Esophagus squamous epithelium (tissue), 5 donors: ENCODE results near the gene ERC2. TPM values are rescaled to one million over a fixed set of nuclear protein-coding genes. Genes with fewer than 3 reads are reported as not detected.

Experiments used
- DNase-seq: peaks from one replicate; lab custom pipeline; 2025; lab: John Stamatoyannopoulos, UW
- H3K27ac ChIP-seq, 4 donors: fragments of 200-600 bp; sonication (generic); one replicate each; pipeline ENCODE4 v1.5.1; 2016 to 2019; ENCODE audit warnings: mild to moderate bottlenecking in 1 of 4
- H3K27me3 ChIP-seq, 4 donors: fragments of 200-600 bp; sonication (generic); 1 replicate in 3 of 4; 2 replicates in 1 of 4; pipeline versions ENCODE4 v1.5.1 to v1.6.0; 2017 to 2021; ENCODE audit warnings: antibody characterized with exemption in 1 of 4
- H3K36me3 ChIP-seq, 3 donors: fragments of 200-600 bp; sonication (generic); one replicate each; pipeline ENCODE4 v1.5.1; 2016 to 2019
- H3K4me1 ChIP-seq, 3 donors: fragments of 200-600 bp; sonication (generic); one replicate each; pipeline ENCODE4 v1.5.1; 2017 to 2019
- H3K4me3 ChIP-seq, 4 donors: fragments of 200-600 bp; sonication (generic); 1 replicate in 3 of 4; 2 replicates in 1 of 4; pipeline ENCODE4 v1.5.1; 2016 to 2019; ENCODE audit warnings: mild to moderate bottlenecking in 2 of 4, moderate library complexity in 1 of 4
- H3K9me3 ChIP-seq, 3 donors: fragments of 200-600 bp; sonication (generic); one replicate each; pipeline ENCODE4 v1.5.1; 2016 to 2019
- POLR2A ChIP-seq, 4 donors: fragments of 450-650 bp; IDR thresholded peaks; one replicate each; pipeline ENCODE4 v1.6.1; 2017; ENCODE audit warnings: antibody characterized with exemption in 4 of 4, mild to moderate bottlenecking in 4 of 4, moderate library complexity in 3 of 4
- WGBS, 2 donors: methylation state at CpG; one replicate each; pipeline ENCODE4 v1.1.5; 2018; 5-methylcytosine and 5-hydroxymethylcytosine counted together
- intact Hi-C: fragments of 100-400 bp; cut with DNase I; formaldehyde crosslinking; loops from one replicate; pipeline ENCODE4 v1.15.0; 2022
- total RNA-seq, 4 donors: library from RNA; depleted of rRNA; stranded (reverse); fragments of >200 nt; gene quantifications; one replicate each; pipeline ENCODE4 v1.1.0, GENCODE V29; 2016
- TF ChIP-seq, protein P1 (sequence below), 6 experiments: fragments of 450-650 bp in 4 of 6; fragments of 200-600 bp in 2 of 6; sonication (generic) in 2 of 6; IDR thresholded peaks; one replicate each; pipeline ENCODE4 v1.5.1; 2016 to 2019; ENCODE audit warnings: antibody characterized with exemption in 6 of 6, mild to moderate bottlenecking in 4 of 6, moderate library complexity in 4 of 6
- donor health status: DM: yes; HTN: yes; CAD: no.

Gene ERC2
- total RNA-seq, 4 donors from 2014 or later = 0.12 to 1.9 (median 0.86) TPM

DNA sequence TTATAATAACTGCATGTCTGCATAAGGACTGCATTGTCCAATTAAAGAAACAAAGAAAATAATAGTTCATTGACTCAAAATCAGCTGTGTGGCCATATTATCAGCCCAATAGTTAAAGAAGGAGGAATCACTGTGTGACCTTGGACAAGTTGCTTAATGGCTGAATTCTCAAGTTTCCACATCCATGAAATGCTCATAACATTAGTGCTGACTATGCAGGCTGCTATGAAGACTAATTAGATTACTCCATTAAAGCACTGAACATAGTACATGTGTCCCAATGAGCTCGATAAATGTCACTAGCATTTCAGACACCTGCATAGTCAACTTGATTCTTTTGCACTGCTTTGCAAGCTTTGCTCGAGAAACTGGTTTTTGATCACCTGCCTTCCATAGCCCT lies 870.0 kb downstream of the ERC2 start:
- no peak for TF ChIP-seq POLR2A (IDR thresholded peaks at IDR 0.05)
- TF ChIP-seq, protein P1, sequence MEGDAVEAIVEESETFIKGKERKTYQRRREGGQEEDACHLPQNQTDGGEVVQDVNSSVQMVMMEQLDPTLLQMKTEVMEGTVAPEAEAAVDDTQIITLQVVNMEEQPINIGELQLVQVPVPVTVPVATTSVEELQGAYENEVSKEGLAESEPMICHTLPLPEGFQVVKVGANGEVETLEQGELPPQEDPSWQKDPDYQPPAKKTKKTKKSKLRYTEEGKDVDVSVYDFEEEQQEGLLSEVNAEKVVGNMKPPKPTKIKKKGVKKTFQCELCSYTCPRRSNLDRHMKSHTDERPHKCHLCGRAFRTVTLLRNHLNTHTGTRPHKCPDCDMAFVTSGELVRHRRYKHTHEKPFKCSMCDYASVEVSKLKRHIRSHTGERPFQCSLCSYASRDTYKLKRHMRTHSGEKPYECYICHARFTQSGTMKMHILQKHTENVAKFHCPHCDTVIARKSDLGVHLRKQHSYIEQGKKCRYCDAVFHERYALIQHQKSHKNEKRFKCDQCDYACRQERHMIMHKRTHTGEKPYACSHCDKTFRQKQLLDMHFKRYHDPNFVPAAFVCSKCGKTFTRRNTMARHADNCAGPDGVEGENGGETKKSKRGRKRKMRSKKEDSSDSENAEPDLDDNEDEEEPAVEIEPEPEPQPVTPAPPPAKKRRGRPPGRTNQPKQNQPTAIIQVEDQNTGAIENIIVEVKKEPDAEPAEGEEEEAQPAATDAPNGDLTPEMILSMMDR (IDR thresholded peaks at IDR 0.05) = no peak
- H3K36me3 ChIP-seq = no peaks in the 10 kb centered on the region
- H3K27me3 ChIP-seq = no peaks in the 10 kb centered on the region
- intact Hi-C loops = no loop called here
- no peaks in the 10 kb centered on the region for H3K9me3 ChIP-seq
- H3K27ac ChIP-seq = peak overlapping the region in 2 of 4 donors; percentile 70 to 71
- peaks cover 0 to 14% (median 0%) of the 10 kb centered on the region in 3 donors for H3K4me1 ChIP-seq
- WGBS, 2 donors = 70 to 91% methylated on average over 2 of the region's 2 CpGs
- no peak overlapping the region for H3K4me3 ChIP-seq
- no peak for DNase-seq

DNA sequence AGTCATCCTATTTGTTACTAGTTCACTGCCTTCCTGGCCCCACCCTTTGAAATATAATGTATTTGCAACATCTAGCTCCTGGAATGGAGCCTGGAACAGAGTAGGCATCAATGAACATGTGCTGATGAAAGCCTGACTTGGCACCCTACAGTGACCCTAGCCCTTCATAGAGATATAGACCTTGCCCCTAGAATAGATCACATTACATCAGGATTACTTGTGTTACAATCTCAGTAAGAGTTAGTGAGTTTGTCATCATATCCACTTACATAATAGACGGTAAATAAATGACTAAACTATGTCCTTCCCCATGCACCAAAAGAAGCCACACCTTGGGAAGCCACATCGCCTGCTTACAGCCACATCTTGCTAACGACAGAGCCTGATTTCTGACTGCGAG lies 870.6 kb downstream of the ERC2 start:
- Histone ChIP-seq H3K36me3 (no peaks in the 10 kb centered on the region), H3K27me3 (no peaks in the 10 kb centered on the region), H3K4me3 (no peak overlapping the region), H3K4me1 (peaks cover 0 to 19% (median under 1%) of the 10 kb centered on the region in 3 donors), H3K27ac (peak overlapping the region in 2 of 4 donors; percentile 70 to 71), H3K9me3 (no peaks in the 10 kb centered on the region)
- intact Hi-C loops = no loop called here
- TF ChIP-seq, protein P1 (IDR thresholded peaks at IDR 0.05) = no peak
- no peak for TF ChIP-seq POLR2A (IDR thresholded peaks at IDR 0.05)
- 81 to 86% methylated on average over 4 of the region's 4 CpGs for WGBS, 2 donors
- no peak for DNase-seq

DNA sequence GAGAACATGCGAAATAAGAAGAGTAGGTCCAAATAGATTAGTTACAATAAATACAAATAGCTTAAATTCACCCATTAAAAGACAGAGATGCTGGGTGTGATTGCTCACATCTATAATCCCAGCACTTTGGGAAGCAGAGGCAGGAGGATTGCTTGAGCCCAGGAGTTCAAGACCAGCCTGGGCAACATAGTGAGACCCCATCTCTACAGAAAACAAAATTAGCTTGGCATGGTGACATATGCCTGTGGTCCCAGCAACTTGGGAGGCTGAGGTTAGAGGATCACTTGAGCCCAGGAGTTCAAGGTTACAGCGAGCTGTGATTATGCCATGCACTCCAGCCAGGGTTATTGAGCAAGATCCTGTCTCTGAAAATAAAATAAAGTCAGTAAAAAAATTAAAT lies 872.1 kb downstream of the ERC2 start:
- Histone ChIP-seq H3K36me3 (no peaks in the 10 kb centered on the region), H3K27ac (no peak overlapping the region), H3K4me1 (peaks cover 0 to 32% (median 2%) of the 10 kb centered on the region in 3 donors), H3K9me3 (no peaks in the 10 kb centered on the region), H3K4me3 (no peak overlapping the region), H3K27me3 (no peaks in the 10 kb centered on the region)
- WGBS, 2 donors = 73 to 100% methylated on average over 2 of the region's 2 CpGs
- TF ChIP-seq, protein P1 (IDR thresholded peaks at IDR 0.05) = no peak
- no peak for TF ChIP-seq POLR2A (IDR thresholded peaks at IDR 0.05)
- no peak for DNase-seq
- intact Hi-C loops = no loop called here

DNA sequence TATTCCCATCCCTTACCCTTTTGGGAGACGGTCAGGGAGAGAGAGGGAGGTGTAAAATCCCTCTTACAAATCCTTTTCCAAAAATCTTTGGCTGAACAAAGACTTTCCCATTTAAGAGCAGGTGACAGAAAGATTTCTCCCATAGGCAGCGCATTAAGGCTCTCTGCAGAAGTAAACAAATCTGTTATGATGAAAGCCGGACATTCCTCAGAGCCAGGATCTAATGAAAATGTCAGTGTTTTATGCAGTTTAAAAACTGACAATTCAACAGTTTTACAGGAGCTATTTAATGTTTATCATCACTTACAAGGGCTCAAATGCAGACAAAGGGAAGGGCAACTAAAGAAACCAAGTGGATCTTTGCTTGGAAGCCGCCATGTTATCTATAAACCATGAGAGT lies 872.8 kb downstream of the ERC2 start:
- Histone ChIP-seq H3K27ac (no peak overlapping the region), H3K36me3 (no peaks in the 10 kb centered on the region), H3K4me3 (no peak overlapping the region), H3K9me3 (no peaks in the 10 kb centered on the region), H3K27me3 (no peaks in the 10 kb centered on the region), H3K4me1 (peaks cover 0 to 32% (median 2%) of the 10 kb centered on the region in 3 donors)
- intact Hi-C loops = no loop called here
- TF ChIP-seq, protein P1 (IDR thresholded peaks at IDR 0.05) = no peak
- no peak for TF ChIP-seq POLR2A (IDR thresholded peaks at IDR 0.05)
- WGBS, 2 donors = 76 to 81% methylated on average over 4 of the region's 4 CpGs
- no peak for DNase-seq

DNA sequence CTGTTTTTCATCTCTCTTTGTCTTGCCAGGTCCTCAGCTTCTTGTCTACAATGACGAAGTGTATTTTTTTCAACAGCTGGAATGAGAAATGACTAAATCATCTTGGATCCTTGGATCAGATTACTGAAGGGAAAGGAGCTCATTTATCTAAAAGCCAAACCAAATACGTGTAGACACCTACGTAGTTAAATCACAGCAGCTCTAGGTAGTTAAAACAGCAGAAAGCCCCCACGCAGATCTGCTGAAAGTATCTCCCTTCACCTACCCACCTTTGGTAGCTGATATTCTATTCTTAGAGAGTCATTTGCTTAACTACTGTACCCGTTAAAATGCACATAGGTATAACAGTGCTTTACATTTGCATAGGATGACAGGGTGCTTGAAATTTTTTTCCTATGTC lies 875.7 kb downstream of the ERC2 start:
- peaks cover 0 to 27% (median 2%) of the 10 kb centered on the region in 3 donors for H3K4me1 ChIP-seq
- H3K36me3 ChIP-seq = no peaks in the 10 kb centered on the region
- no peak for TF ChIP-seq POLR2A (IDR thresholded peaks at IDR 0.05)
- TF ChIP-seq, protein P1 (IDR thresholded peaks at IDR 0.05) = no peak
- no peak for DNase-seq
- H3K27me3 ChIP-seq = no peaks in the 10 kb centered on the region
- WGBS, 2 donors = 50 to 64% methylated on average over 5 of the region's 5 CpGs
- intact Hi-C loops = no loop called here
- peak overlapping the region in 3 of 4 donors; percentile 22 to 76 (median 71) for H3K27ac ChIP-seq
- no peaks in the 10 kb centered on the region for H3K9me3 ChIP-seq
- H3K4me3 ChIP-seq = no peak overlapping the region
